Stimulated activated CD8-positive, alpha-beta memory T cell treated with anti-CD3 and anti-CD28 coated beads, Interleukin-15, amount 100 ng/mL, for 4 hours (primary cell): ENCODE data around the gene MINDY4.

Experiments used
- DNase-seq, 2 donors: peaks; one replicate each; pipeline ENCODE4 v3.0.0-alpha.2; 2020; ENCODE audit warnings: low read depth in 2 of 2

Gene MINDY4

GRCh38 chr7:30915005-30915601 lies 143.9 kb downstream of the MINDY4 start:
- DNase-seq, result no peak

DNA sequence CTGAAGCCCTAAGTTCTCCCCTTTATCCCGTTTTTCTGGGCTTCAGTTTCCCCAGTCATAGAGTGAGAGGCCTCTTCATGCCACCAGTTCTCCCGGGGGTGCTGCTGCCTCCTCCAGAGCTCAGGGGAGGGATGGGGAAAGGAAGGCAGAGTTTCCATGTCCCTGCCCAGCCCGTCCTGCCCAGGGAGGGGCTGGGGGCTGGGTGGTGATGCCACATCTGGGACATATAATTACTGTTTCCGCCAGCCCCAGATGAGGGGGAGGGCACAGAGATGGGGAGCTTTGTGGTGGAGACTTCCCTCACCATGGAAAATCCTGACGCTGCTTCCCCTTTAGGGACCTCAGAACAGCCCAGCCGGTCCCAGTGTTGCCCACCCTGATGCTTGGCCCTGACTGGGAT lies 144.5 kb downstream of the MINDY4 start:
- DNase-seq, result no peak

GRCh38 chr7:30916255-30916654 lies 145.0 kb downstream of the MINDY4 start:
- DNase-seq, result no peak

- DNase-seq, result no peak
These were observed 145.6 kb downstream of the MINDY4 start for GRCh38 chr7:30916767-30917166.

GRCh38 chr7:30917216-30917893 lies 146.1 kb downstream of the MINDY4 start:
- no peak for DNase-seq

DNA sequence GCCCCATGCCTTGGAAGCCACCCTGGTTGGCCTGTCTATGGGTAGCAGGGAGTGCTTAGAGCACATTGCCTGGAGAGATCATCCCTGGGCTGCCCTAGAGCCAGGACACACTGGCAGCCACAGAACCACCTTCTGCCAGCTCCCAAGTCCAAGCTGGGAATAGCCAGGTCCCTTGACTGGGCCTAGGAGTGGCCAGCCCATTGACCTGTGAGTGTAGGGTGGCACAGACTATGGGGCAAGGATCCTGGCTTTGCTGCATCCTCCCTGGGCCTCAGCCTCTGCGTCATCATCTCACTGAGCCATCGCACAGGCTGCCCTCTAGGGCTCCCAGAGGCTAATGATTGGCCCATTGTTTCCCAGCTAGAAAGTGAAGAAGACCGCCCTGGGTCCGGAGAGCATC lies 147.5 kb downstream of the MINDY4 start:
- no peak for DNase-seq

GRCh38 chr7:30920021-30920583 lies 148.9 kb downstream of the MINDY4 start:
- no peak for DNase-seq

- DNase-seq, result no peak
These were observed 149.6 kb downstream of the MINDY4 start for GRCh38 chr7:30920584-30921539.

GRCh38 chr7:30921540-30922401 lies 150.6 kb downstream of the MINDY4 start:
- DNase-seq, result no peak

DNA sequence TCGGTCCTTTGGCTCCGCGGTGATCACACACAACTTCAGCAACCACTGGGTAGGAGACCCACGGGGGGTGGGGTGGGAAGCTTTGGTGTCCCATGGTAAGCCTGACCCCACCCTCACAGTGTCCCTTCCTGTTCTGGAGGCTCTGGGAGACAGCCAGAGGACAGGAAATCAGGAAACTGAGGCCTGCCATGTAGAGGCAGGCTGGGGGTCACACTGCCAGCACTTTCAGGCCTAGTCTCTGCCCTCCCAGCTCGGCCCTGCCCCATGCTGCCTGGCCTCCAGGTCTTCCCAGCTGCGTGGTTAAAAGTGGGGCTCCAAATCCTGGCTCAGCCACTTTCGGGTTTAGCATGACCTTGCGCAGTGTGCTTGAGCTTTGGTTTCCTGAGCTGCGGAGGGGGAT lies 151.4 kb downstream of the MINDY4 start:
- no peak for DNase-seq

DNA sequence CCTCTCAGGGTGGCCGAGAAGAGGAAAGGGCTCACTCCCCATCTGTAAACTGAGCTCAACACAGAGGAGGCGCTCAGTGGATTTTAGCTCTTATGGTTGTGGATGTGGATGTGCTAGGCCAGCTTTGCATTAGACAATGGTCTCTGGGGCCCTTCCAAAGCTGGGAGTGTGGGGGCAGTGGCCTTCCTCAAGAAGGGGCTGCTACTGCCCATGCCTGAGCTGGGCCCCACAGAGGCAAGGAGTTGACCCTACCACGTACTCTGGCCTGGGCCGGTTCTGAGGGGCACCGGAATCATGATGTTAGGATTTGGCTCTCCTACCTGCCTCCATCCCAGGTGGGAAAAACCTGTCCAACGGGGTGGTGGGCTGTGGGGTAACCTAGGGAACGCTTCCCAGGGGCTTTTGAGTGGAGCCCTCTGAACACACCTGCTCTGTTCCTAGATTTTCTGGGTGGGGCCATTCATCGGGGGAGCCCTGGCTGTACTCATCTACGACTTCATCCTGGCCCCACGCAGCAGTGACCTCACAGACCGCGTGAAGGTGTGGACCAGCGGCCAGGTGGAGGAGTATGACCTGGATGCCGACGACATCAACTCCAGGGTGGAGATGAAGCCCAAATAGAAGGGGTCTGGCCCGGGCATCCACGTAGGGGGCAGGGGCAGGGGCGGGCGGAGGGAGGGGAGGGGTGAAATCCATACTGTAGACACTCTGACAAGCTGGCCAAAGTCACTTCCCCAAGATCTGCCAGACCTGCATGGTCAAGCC lies 152.0 kb downstream of the MINDY4 start:
- no peak for DNase-seq

- DNase-seq, result no peak
These were observed 152.7 kb downstream of the MINDY4 start for GRCh38 chr7:30923774-30924413.

DNA sequence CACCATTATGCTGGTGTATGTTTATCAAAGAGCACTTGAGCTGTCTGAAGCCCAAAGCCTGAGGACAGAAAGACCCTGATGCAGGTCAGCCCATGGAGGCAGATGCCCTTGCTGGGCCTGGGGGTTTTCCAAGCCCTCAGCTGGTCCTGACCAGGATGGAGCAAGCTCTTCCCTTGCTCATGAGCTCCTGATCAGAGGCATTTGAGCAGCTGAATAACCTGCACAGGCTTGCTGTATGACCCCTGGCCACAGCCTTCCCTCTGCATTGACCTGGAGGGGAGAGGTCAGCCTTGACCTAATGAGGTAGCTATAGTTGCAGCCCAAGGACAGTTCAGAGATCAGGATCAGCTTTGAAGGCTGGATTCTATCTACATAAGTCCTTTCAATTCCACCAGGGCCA lies 153.4 kb downstream of the MINDY4 start:
- DNase-seq, result no peak

DNA sequence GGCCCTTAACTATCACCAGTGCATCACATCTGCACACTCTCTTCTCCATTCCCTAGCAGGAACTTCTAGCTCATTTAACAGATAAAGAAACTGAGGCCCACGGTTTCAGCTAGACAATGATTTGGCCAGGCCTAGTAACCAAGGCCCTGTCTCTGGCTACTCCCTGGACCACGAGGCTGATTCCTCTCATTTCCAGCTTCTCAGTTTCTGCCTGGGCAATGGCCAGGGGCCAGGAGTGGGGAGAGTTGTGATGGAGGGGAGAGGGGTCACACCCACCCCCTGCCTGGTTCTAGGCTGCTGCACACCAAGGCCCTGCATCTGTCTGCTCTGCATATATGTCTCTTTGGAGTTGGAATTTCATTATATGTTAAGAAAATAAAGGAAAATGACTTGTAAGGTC lies 153.9 kb downstream of the MINDY4 start:
- DNase-seq, result no peak

- DNase-seq, result no peak
These were observed 154.7 kb downstream of the MINDY4 start for GRCh38 chr7:30925913-30926312.

DNA sequence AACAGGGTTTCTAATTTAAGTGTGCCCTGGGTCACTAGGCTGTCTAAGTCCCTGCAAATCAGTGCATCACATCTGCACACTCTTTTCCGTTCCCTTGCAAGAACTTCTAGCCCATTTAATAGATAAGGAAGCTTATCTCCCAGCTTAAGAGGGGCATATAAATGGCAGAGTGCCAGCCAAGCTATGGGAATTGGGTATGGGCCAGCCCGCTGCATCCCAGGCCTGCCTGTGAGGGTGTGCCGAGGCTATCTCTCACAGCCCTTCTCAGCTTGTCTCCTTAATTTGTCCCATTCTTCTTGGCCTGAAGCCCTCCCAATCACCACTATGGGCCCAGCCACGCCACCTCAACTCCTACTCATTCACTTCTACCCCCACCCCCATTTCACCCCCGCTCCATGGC lies 155.1 kb downstream of the MINDY4 start:
- no peak for DNase-seq

DNA sequence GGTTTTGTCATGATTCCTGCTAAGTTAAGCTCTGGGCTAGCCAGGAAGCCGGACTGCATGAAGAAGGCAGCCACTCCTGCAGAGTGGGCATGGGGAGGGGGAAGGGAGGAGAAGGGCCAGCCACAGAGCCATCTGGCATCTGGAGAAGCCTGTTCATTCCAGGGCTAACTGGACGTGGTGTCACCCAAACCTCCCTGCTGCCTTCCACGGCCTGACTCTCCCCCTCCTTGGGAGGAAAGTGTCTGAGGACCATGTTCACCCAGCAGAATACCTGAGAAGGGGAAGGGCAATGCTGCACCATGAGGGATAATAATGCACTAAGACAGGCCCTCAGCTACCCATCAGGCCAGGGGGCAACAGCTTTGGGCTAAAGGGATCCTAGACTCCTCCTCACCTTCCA lies 155.8 kb downstream of the MINDY4 start:
- no peak for DNase-seq

DNA sequence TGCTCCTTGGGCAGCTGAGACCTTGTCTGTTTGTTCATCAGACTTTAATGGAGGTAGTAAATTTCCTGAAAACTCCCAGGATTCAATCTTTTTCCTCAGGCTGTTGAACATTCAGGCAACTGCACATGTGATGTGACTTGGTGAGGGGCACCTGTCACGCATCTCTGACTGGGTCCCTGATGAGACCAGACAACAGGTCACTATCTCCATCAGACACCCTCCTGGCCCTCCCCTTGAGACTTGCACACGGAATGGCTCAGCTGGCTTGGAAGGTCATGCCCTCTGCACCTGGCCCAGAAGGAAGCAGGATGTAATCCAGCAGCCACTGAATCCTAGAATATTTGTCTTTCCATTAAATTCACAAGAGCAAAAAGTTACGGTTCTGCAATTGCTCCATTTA lies 156.3 kb downstream of the MINDY4 start:
- DNase-seq, result no peak

GRCh38 chr7:30928254-30928872 lies 157.1 kb downstream of the MINDY4 start:
- DNase-seq, result no peak

DNA sequence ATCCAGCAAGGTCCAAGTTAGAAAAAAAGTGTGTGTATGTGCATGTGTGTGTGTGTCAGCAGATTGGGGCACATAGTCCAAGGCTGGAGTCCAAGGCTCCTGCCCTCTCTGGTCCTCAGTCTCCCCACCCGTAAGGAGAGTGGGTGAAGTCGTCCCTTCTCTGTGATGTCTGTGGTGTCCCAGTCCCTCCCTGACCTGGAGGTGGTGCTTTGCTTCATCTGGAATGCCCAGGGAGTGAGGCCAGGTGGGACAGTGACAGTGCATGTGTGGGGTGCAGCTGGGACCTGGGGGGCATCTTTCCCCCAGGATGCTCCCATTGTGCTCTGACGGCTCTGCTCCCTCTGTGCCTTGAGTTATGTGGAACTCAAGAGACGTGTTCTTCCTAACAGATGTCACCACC lies 158.5 kb downstream of the MINDY4 start:
- DNase-seq, result no peak
